NCI-H187 (cell line): ENCODE results near the gene PXYLP1.

ENCODE experiments used
- DNase-seq, 2 experiments: peaks; one replicate each; lab custom pipeline; 2025; lab: John Stamatoyannopoulos, UW

The PXYLP1 gene

GRCh38 chr3:141228395-141228794 lies 3.2 kb upstream of the PXYLP1 start:
- no peak for DNase-seq

GRCh38 chr3:141229132-141229531 lies 2.5 kb upstream of the PXYLP1 start:
- DNase-seq = no peak

GRCh38 chr3:141230293-141230692 lies 1.3 kb upstream of the PXYLP1 start:
- DNase-seq = no peak

GRCh38 chr3:141231952-141232823 lies 563 bp downstream of the PXYLP1 start:
- DNase-seq = no peak

GRCh38 chr3:141233457-141234161 lies 2.0 kb downstream of the PXYLP1 start:
- DNase-seq = no peak

GRCh38 chr3:141234283-141234682 lies 2.7 kb downstream of the PXYLP1 start:
- no peak for DNase-seq

GRCh38 chr3:141235661-141236171 lies 4.1 kb downstream of the PXYLP1 start:
- no peak for DNase-seq

- DNase-seq = no peak
These were observed 4.7 kb downstream of the PXYLP1 start for GRCh38 chr3:141236361-141236760.

- peak in 1 of 2 experiments; percentile 23 for DNase-seq
These were observed 6.3 kb downstream of the PXYLP1 start for GRCh38 chr3:141237701-141238521.

- no peak for DNase-seq
These were observed 8.1 kb downstream of the PXYLP1 start for GRCh38 chr3:141239511-141240281.

GRCh38 chr3:141240286-141240685 lies 8.7 kb downstream of the PXYLP1 start:
- no peak for DNase-seq

- no peak for DNase-seq
These were observed 9.3 kb downstream of the PXYLP1 start for GRCh38 chr3:141240687-141241615.

GRCh38 chr3:141241616-141242376 lies 10.2 kb downstream of the PXYLP1 start:
- DNase-seq = no peak

GRCh38 chr3:141242377-141243092 lies 10.9 kb downstream of the PXYLP1 start:
- DNase-seq = no peak

GRCh38 chr3:141243271-141243707 lies 11.7 kb downstream of the PXYLP1 start:
- peak in 1 of 2 experiments; percentile 52 for DNase-seq

- no peak for DNase-seq
These were observed 14.8 kb downstream of the PXYLP1 start for GRCh38 chr3:141246224-141246957.

- no peak for DNase-seq
These were observed 15.3 kb downstream of the PXYLP1 start for GRCh38 chr3:141246958-141247301.

GRCh38 chr3:141248064-141248463 lies 16.4 kb downstream of the PXYLP1 start:
- DNase-seq = no peak
